ENCODE data around the gene RASSF4. TPM values are rescaled to one million over a fixed set of nuclear protein-coding genes. Genes with fewer than 3 reads are reported as not detected.
"Not testable (repeated sequence)": the region's sequence is repeated elsewhere in the genome, so short reads cannot be mapped to it uniquely, and the experiment has no call there.

Gene RASSF4
- total RNA-seq, 2 donors from 2014 or later = 1.5 to 2.9 TPM

DNA sequence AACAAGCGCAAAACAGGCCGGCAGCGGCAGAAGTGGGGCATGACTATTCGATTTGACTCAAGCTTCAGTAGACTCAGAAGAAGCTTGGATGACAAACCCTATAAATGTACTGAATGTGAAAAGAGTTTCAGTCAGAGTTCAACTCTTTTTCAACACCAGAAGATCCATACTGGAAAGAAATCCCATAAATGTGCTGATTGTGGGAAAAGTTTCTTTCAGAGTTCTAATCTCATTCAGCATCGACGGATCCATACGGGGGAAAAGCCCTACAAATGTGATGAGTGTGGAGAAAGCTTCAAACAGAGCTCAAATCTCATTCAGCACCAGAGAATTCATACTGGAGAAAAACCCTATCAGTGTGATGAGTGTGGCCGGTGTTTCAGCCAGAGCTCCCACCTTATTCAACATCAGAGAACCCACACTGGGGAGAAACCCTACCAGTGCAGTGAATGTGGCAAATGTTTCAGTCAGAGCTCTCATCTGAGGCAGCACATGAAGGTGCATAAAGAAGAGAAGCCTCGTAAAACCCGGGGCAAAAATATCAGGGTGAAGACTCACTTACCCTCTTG, 43.9 kb downstream of the RASSF4 start:
- Mint-ChIP-seq H3K4me3 (no peak overlapping the region), H3K4me1 (peaks cover 11% of the 10 kb centered on the region), H3K36me3 (ENCODE audit: low read depth) (peaks cover 2% of the 10 kb centered on the region), H3K27ac (no peak overlapping the region), H3K27me3 (no peaks in the 10 kb centered on the region)
- DNase-seq (no peak), ATAC-seq (no peak)
- H3K9me3 ChIP-seq (ENCODE audit: control insufficient read depth, low read length, poor library complexity, severe bottlenecking) = no peaks in the 10 kb centered on the region

DNA sequence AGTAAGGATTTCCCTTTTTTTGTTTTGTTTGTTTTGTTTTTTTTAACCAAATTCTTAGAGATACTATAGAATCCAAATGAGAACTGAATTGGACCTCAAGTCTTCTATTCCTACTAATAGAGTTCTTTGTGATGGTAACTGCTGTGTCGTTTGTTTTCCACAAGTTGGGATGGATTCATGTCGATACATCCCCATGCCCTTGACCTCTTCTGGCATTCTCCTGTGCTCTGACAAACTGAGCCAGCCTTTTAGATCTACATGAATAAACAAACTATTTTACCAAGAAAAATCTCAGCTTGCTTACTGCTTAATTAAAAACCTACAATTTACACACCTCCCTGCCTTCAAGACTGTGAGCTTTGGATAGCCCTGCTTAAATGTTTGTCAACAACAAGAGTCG, 45.1 kb downstream of the RASSF4 start:
- peaks cover 11% of the 10 kb centered on the region for H3K4me1 Mint-ChIP-seq
- H3K27me3 Mint-ChIP-seq = no peaks in the 10 kb centered on the region
- DNase-seq (no peak), ATAC-seq (no peak)
- peaks cover 2% of the 10 kb centered on the region for H3K36me3 Mint-ChIP-seq (ENCODE audit: low read depth)
- H3K9me3 ChIP-seq (ENCODE audit: control insufficient read depth, low read length, poor library complexity, severe bottlenecking) = no peaks in the 10 kb centered on the region
- H3K27ac Mint-ChIP-seq = no peak overlapping the region
- no peak overlapping the region for H3K4me3 Mint-ChIP-seq

DNA sequence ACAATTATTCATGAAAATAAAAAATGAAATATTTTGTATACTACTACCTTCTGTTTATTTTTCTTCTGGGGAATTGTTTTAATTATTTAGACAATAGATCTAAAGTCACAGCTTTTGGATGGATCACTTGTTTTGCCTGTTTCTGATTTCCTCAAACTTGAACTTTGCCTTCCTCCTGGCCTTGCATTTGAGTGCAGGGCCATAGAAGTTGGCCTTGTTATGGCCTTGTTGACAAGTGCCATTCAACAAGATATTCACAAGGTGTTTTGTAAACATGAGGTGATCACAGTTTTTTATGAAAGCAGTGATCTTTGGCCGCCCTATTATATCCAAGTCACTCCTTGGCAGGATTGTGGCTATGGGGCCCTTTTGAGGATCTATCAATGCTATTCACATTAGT, 45.7 kb downstream of the RASSF4 start:
- H3K27ac Mint-ChIP-seq = no peak overlapping the region
- DNase-seq (no peak), ATAC-seq (no peak)
- H3K4me1 Mint-ChIP-seq = peaks cover 11% of the 10 kb centered on the region
- no peak overlapping the region for H3K4me3 Mint-ChIP-seq
- no peaks in the 10 kb centered on the region for H3K9me3 ChIP-seq (ENCODE audit: control insufficient read depth, low read length, poor library complexity, severe bottlenecking)
- H3K36me3 Mint-ChIP-seq (ENCODE audit: low read depth) = peaks cover 2% of the 10 kb centered on the region
- no peaks in the 10 kb centered on the region for H3K27me3 Mint-ChIP-seq

DNA sequence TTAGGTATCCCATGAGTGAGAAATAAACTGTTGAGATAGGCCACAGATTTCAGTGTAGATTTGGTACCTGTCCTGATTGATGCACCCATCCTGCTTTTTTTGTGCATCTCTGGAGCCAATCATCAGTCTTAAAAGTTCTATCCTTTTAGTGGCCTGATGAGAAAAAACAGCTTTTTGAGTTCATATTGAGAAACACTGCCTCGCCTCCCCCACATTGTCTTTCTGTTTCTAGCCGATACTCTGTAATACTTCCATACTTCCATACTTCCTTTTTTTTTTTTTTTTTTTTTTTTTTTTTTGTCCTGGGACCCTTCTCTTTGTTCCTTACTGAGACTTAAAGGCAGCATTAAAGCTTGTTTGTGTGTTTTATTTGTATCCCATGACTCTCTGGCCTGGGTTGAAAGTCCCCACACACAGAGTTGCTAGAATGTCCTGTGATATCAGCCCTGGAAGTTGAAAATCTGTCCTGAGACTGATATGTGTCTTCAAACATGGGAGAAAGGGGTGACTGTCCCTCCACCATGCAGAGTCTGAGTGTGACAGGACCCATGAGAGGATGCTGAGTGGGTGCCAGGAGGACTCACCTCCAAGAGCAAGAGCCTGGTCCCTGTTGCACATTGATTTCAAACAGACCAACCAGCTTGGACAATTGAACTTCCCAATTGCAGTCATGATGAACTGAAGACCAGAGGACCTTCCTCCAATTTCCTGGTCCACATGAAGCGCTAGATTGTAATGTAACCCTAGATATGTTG, 46.9 kb downstream of the RASSF4 start:
- peaks cover 2% of the 10 kb centered on the region for H3K36me3 Mint-ChIP-seq (ENCODE audit: low read depth)
- no peak overlapping the region for H3K4me3 Mint-ChIP-seq
- DNase-seq (no peak), ATAC-seq (no peak)
- H3K27me3 Mint-ChIP-seq = no peaks in the 10 kb centered on the region
- no peaks in the 10 kb centered on the region for H3K9me3 ChIP-seq (ENCODE audit: control insufficient read depth, low read length, poor library complexity, severe bottlenecking)
- H3K4me1 Mint-ChIP-seq = peaks cover 9% of the 10 kb centered on the region
- H3K27ac Mint-ChIP-seq = no peak overlapping the region

DNA sequence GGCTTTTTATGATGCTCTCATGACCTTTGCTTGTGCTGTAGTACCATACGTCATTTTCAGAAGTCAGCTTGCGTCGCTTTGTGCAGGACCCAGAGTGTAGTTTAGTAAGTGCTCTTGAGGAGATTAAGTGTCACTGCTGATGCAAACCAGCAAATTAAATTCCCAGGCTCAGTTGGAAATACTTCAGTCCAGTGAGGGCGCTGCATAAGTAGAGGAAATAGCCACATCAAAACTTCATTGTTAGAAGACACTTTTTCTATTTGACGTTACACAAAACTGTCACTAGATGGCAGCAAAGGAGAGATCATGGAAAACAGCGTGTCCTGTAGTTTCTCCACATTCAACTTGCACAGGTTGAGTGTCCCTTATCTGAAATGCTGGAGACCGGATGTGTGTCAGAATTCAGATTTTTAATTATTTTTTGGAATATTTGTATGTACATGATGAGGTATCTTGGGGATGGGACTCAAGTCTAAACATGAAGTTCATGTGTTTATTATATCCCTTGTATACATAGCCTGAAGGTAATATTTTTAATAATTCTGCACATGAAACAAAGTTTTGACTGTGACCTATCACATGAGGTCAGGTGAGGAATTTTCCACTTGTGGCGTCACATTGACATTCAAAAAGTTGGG, 49.0 kb downstream of the RASSF4 start:
- H3K36me3 Mint-ChIP-seq (ENCODE audit: low read depth) = peaks cover 2% of the 10 kb centered on the region
- no peak overlapping the region for H3K4me3 Mint-ChIP-seq
- H3K27ac Mint-ChIP-seq = no peak overlapping the region
- H3K9me3 ChIP-seq (ENCODE audit: control insufficient read depth, low read length, poor library complexity, severe bottlenecking) = no peaks in the 10 kb centered on the region
- peaks cover 5% of the 10 kb centered on the region for H3K4me1 Mint-ChIP-seq
- ATAC-seq = peak; percentile 86
- H3K27me3 Mint-ChIP-seq = no peaks in the 10 kb centered on the region
- DNase-seq = no peak

DNA sequence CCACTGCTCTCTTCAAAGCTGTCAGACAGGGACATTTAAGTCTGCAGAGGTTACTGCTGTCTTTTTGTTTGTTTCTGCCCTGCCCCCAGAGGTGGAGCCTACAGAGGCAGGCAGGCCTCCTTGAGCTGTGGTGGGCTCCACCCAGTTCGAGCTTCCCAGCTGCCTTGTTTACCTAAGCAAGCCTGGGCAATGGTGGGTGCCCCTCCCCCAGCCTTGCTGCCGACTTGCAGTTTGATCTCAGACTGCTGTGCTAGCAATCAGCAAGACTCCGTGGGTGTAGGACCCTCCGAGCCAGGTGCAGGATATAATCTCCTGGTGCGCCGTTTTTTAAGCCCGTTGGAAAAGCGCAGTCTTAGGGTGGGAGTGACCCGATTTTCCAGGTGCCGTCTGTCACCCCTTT, 55.0 kb downstream of the RASSF4 start:
- not testable (repeated sequence) for H3K36me3 Mint-ChIP-seq (ENCODE audit: low read depth); H3K4me1 Mint-ChIP-seq; H3K4me3 Mint-ChIP-seq; H3K27me3 Mint-ChIP-seq; ATAC-seq; DNase-seq; H3K9me3 ChIP-seq (ENCODE audit: control insufficient read depth, low read length, poor library complexity, severe bottlenecking); H3K27ac Mint-ChIP-seq

DNA sequence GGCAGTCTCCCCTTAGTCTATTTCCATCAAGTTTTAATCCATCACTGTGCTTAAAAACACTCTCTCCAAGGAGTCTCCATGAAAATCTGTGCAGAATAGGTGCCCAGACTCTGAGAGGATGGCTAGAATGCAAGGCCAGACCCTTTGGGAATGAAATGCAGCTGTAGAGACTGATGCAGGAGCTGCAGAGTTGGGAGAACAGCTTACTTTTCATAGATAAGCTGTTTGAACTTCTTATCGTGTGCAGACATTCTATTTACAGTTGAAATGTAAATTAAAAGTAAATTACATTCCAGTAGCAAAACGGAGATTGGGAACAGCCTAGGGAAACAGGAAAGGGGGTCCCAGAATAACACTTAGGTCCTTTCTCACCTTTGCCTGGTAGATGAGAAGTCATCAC, 56.0 kb downstream of the RASSF4 start:
- no peak overlapping the region for H3K4me3 Mint-ChIP-seq
- H3K27me3 Mint-ChIP-seq = peaks cover 14% of the 10 kb centered on the region
- peaks cover 6% of the 10 kb centered on the region for H3K36me3 Mint-ChIP-seq (ENCODE audit: low read depth)
- ATAC-seq (no peak), DNase-seq (no peak)
- H3K9me3 ChIP-seq (ENCODE audit: control insufficient read depth, low read length, poor library complexity, severe bottlenecking) = no peaks in the 10 kb centered on the region
- H3K4me1 Mint-ChIP-seq = peaks cover 5% of the 10 kb centered on the region
- no peak overlapping the region for H3K27ac Mint-ChIP-seq

DNA sequence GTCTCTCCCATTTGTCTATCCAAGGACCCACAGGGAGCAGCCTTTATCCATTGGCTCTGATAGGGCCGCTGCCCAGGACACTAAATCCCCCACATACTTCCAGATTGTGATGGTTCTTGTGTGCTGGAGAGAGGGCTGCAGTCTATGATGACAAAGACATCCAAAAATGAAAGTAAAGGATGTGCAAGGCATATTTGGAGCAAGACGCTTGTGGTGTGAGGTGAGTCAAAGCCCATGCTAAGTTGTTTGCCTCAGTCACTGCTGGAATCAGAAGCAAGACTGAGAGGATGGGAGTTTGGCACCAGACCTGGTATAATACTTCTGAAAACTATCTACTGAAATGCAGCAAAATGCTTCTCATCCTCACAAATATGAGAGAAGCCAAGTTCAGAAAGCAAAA, 63.8 kb downstream of the RASSF4 start:
- Mint-ChIP-seq H3K27ac (no peak overlapping the region), H3K4me3 (no peak overlapping the region), H3K27me3 (peaks cover 5% of the 10 kb centered on the region), H3K36me3 (ENCODE audit: low read depth) (peaks cover 5% of the 10 kb centered on the region), H3K4me1 (no peaks in the 10 kb centered on the region)
- no peaks in the 10 kb centered on the region for H3K9me3 ChIP-seq (ENCODE audit: control insufficient read depth, low read length, poor library complexity, severe bottlenecking)
- ATAC-seq = no peak
- no peak for DNase-seq

DNA sequence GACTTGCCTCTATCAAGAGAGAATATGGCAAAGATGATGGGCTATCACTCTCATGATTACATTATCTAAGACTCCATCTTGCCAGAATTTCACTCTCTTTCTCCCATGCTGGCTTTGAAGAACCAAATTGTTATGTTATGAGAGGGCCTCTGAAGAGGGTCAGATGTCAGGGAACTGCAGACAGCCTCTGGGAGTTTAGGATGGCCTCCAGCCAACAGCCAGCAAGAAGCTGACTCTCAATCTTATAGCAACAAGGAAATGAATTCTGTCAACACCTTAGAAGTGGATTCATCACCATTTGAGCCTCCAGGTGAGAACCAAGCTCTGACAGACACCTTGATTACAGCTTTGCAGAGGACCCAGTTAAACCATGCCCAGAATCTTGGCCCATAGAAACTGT, 74.7 kb downstream of the RASSF4 start:
- no peak overlapping the region for H3K27ac Mint-ChIP-seq
- H3K4me3 Mint-ChIP-seq = no peak overlapping the region
- H3K27me3 Mint-ChIP-seq = no peaks in the 10 kb centered on the region
- ATAC-seq (no peak), DNase-seq (no peak)
- no peaks in the 10 kb centered on the region for H3K36me3 Mint-ChIP-seq (ENCODE audit: low read depth)
- no peaks in the 10 kb centered on the region for H3K9me3 ChIP-seq (ENCODE audit: control insufficient read depth, low read length, poor library complexity, severe bottlenecking)
- no peaks in the 10 kb centered on the region for H3K4me1 Mint-ChIP-seq

DNA sequence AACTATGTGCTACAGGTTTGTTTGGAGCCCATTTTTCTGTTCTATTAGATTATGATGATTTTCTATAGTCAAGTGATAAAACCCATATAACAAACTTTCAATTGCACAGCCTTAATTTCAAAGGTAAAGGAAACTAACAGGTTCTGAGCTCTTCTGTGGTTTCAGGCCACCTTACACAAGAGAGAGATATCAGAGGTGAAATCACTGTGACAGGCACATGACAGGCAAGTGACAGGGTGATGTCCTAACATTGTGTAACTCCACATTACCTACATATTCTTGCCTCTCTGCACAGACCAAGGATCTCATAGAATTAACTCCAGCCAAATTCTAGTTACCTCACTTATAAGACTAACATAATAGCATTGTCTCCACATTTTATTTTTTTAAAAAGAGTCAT, 76.1 kb downstream of the RASSF4 start:
- Mint-ChIP-seq H3K27ac (no peak overlapping the region), H3K4me1 (no peaks in the 10 kb centered on the region), H3K36me3 (ENCODE audit: low read depth) (no peaks in the 10 kb centered on the region), H3K27me3 (no peaks in the 10 kb centered on the region), H3K4me3 (no peak overlapping the region)
- DNase-seq (no peak), ATAC-seq (no peak)
- H3K9me3 ChIP-seq (ENCODE audit: control insufficient read depth, low read length, poor library complexity, severe bottlenecking) = no peaks in the 10 kb centered on the region

DNA sequence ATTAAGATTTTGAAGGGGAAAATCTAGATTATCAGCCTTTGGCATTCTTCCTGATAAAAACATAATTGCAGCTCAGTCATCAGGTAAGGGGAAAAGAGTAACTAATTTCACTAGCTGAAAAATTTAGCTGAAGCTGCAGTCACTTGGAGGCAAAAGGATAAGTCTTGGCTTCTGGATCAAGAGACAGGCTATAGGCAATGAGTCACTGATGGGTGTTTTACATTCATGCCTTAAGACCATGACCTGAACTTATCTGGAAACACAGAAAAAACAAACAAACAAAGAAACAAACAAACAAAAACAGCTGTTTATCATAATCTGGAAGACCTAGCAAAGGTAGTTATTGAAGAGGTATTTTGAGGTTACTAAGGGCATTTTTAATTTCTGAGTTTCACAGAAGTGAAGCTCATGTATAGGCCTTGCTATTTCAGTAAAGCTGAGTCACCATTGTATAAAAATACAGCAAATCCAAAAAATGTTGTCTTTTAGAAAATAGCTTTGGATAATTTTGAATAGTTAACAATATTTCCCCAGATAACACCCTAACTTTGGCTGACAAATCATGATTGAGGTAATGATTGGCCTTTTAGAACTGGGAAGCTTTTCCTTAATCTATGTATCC, 81.4 kb downstream of the RASSF4 start:
- Mint-ChIP-seq H3K4me1 (peaks cover 2% of the 10 kb centered on the region), H3K36me3 (ENCODE audit: low read depth) (no peaks in the 10 kb centered on the region), H3K4me3 (no peak overlapping the region), H3K27ac (no peak overlapping the region), H3K27me3 (peaks cover 11% of the 10 kb centered on the region)
- ATAC-seq (no peak), DNase-seq (no peak)
- no peaks in the 10 kb centered on the region for H3K9me3 ChIP-seq (ENCODE audit: control insufficient read depth, low read length, poor library complexity, severe bottlenecking)

DNA sequence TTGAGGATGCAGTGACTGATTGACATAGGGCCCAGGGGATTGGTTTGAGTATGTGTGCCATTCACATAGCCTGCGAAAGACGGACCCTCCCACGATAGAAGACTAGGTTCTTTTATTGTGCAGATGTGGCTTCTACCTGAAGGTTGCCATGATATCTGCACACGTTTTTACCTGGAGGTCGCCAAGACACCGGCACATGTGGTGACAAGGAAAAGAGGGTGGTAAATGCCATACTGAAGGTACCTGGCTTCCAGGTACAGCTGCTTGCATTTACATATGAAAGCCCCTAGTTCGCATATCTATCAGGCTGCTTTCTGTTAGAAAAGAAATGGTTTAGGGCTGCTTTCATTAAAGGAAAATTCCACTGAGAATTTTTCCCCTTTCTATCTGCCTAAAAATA, 84.7 kb downstream of the RASSF4 start:
- no peak overlapping the region for H3K4me3 Mint-ChIP-seq
- no peak for DNase-seq
- H3K27ac Mint-ChIP-seq = no peak overlapping the region
- ATAC-seq = no peak
- H3K4me1 Mint-ChIP-seq = peaks cover 2% of the 10 kb centered on the region
- no peaks in the 10 kb centered on the region for H3K36me3 Mint-ChIP-seq (ENCODE audit: low read depth)
- peaks cover 18% of the 10 kb centered on the region for H3K27me3 Mint-ChIP-seq
- no peaks in the 10 kb centered on the region for H3K9me3 ChIP-seq (ENCODE audit: control insufficient read depth, low read length, poor library complexity, severe bottlenecking)
